ENCODE measurements around the gene PNPLA5.

PNPLA5 gene

GRCh38 chr22:43890901-43891331 lies 897 bp downstream of the PNPLA5 start:
- H3K79me2 ChIP-seq = no peaks in the 10 kb centered on the region
- H2AFZ ChIP-seq = no peak overlapping the region
- H3K36me3 ChIP-seq (ENCODE audit: control insufficient read depth, insufficient read depth, low read length) = no peaks in the 10 kb centered on the region
- peaks cover 4% of the 10 kb centered on the region for H3K27me3 ChIP-seq (ENCODE audit: control insufficient read depth, insufficient read depth, low read length)
- no peak overlapping the region for H3K4me2 ChIP-seq (ENCODE audit: low read length)
- no peak overlapping the region for H3K27ac ChIP-seq
- no peak overlapping the region for H3K9ac ChIP-seq
- no peak for TF ChIP-seq CTCF (IDR thresholded peaks at IDR 0.05)
- no peaks in the 10 kb centered on the region for H3K4me1 ChIP-seq
- no peaks in the 10 kb centered on the region for H3K9me3 ChIP-seq (ENCODE audit: control insufficient read depth, low read length)
- H3K4me3 ChIP-seq (ENCODE audit: low read depth, low read length) = no peak overlapping the region

DNA sequence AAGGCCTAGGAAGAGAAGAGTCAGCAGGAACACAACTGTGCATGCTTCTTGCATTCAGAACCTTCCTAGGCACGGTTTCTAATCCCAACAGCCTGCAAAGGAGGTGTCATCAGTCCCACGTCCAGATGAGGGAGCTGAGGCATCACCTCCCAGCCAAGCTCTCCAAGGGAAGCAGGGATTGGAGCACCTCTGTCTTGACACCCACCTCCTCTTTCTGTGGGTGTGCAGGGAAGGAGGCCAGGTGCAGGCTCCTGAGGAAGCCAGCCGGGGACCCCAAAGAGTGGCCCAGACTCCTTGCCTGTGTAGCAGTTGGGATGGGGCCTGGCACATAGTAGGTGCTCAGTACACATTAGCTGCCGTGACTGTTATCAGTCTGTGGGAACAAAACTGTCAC lies 2.0 kb downstream of the PNPLA5 start:
- no peak overlapping the region for H3K4me2 ChIP-seq (ENCODE audit: low read length)
- H3K4me1 ChIP-seq = no peaks in the 10 kb centered on the region
- peaks cover 4% of the 10 kb centered on the region for H3K27me3 ChIP-seq (ENCODE audit: control insufficient read depth, insufficient read depth, low read length)
- no peaks in the 10 kb centered on the region for H3K79me2 ChIP-seq
- no peaks in the 10 kb centered on the region for H3K36me3 ChIP-seq (ENCODE audit: control insufficient read depth, insufficient read depth, low read length)
- no peak overlapping the region for H3K27ac ChIP-seq
- H2AFZ ChIP-seq = no peak overlapping the region
- TF ChIP-seq CTCF (IDR thresholded peaks at IDR 0.05) = no peak
- H3K4me3 ChIP-seq (ENCODE audit: low read depth, low read length) = no peak overlapping the region
- H3K9ac ChIP-seq = no peak overlapping the region
- no peaks in the 10 kb centered on the region for H3K9me3 ChIP-seq (ENCODE audit: control insufficient read depth, low read length)

- TF ChIP-seq CTCF (IDR thresholded peaks at IDR 0.05) = no peak
- Histone ChIP-seq H3K4me3 (ENCODE audit: low read depth, low read length) (no peak overlapping the region), H3K4me2 (ENCODE audit: low read length) (no peak overlapping the region), H3K4me1 (no peaks in the 10 kb centered on the region), H2AFZ (no peak overlapping the region), H3K36me3 (ENCODE audit: control insufficient read depth, insufficient read depth, low read length) (no peaks in the 10 kb centered on the region), H3K27ac (no peak overlapping the region), H3K9ac (no peak overlapping the region), H3K27me3 (ENCODE audit: control insufficient read depth, insufficient read depth, low read length) (peaks cover 4% of the 10 kb centered on the region), H3K79me2 (no peaks in the 10 kb centered on the region), H3K9me3 (ENCODE audit: control insufficient read depth, low read length) (no peaks in the 10 kb centered on the region)
Measured at GRCh38 chr22:43889201-43889859, 2.5 kb downstream of the PNPLA5 start.

DNA sequence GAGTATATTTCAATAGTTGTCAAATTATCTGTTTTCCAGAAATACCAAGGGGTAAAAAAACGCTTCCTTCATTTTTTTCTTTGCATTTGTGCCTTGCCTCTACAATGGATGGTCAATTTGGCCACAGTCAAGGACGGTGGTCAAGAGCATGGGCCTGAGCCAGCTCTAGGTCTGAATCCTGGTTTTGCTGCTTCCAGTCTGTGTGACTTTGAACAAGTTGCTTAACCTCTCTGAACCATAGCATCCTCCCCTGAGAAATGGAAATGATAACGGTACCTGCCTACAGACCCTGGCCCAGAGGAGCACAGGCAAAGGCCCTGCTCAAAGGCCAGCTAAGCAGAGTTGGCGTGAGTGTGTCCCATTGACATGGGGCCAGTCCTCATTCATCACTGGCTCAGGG lies 3.1 kb downstream of the PNPLA5 start:
- H3K9ac ChIP-seq = no peak overlapping the region
- peaks cover 4% of the 10 kb centered on the region for H3K27me3 ChIP-seq (ENCODE audit: control insufficient read depth, insufficient read depth, low read length)
- H3K27ac ChIP-seq = no peak overlapping the region
- H3K4me2 ChIP-seq (ENCODE audit: low read length) = no peak overlapping the region
- no peaks in the 10 kb centered on the region for H3K79me2 ChIP-seq
- no peak overlapping the region for H3K4me3 ChIP-seq (ENCODE audit: low read depth, low read length)
- no peak overlapping the region for H2AFZ ChIP-seq
- TF ChIP-seq CTCF (IDR thresholded peaks at IDR 0.05) = no peak
- no peaks in the 10 kb centered on the region for H3K4me1 ChIP-seq
- H3K36me3 ChIP-seq (ENCODE audit: control insufficient read depth, insufficient read depth, low read length) = no peaks in the 10 kb centered on the region
- H3K9me3 ChIP-seq (ENCODE audit: control insufficient read depth, low read length) = no peaks in the 10 kb centered on the region

DNA sequence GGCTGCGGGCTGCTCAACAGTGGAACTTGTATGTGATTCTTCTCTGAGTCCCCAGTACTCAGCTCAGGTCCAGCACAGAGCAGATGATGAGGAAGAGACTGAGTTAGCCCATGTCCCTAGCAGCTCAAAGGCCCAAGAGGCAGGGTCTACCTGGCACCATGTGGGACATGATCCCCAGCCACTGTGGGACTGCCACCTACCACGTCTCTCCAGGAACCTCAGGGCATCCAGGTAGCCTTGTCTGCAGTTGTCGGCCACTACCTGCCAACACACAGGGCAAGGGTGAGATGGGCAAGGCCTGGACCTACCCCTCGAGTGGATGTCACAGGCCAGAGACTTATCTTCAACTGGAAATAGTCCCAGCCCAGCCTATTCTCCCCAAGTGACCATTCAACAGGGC lies 4.4 kb downstream of the PNPLA5 start:
- no peak for TF ChIP-seq CTCF (IDR thresholded peaks at IDR 0.05)
- peaks cover 4% of the 10 kb centered on the region for H3K27me3 ChIP-seq (ENCODE audit: control insufficient read depth, insufficient read depth, low read length)
- no peaks in the 10 kb centered on the region for H3K79me2 ChIP-seq
- H3K36me3 ChIP-seq (ENCODE audit: control insufficient read depth, insufficient read depth, low read length) = no peaks in the 10 kb centered on the region
- H3K9me3 ChIP-seq (ENCODE audit: control insufficient read depth, low read length) = no peaks in the 10 kb centered on the region
- no peak overlapping the region for H3K4me2 ChIP-seq (ENCODE audit: low read length)
- no peak overlapping the region for H3K9ac ChIP-seq
- H2AFZ ChIP-seq = no peak overlapping the region
- no peak overlapping the region for H3K27ac ChIP-seq
- H3K4me3 ChIP-seq (ENCODE audit: low read depth, low read length) = no peak overlapping the region
- no peaks in the 10 kb centered on the region for H3K4me1 ChIP-seq

Data from parathyroid adenoma (tissue), 2 donors.